DOHH2 (cell line): ENCODE results near the gene CLPSL2.

Experiments used
- H3F3A ChIP-seq: fragments of 200-600 bp; sonication (generic), shearing (Covaris generic); 2 replicates; pipeline ENCODE4 v1.6.0; 2016; ENCODE audit warnings: antibody characterized with exemption, mild to moderate bottlenecking; ENCODE audit not compliant: control insufficient read depth, insufficient read depth
- H3K27ac ChIP-seq: fragments of 200-600 bp; sonication (generic); 2 replicates; pipeline ENCODE4 v1.5.1; 2014; ENCODE audit warnings: low read depth, mild to moderate bottlenecking, low read length, moderate library complexity
- H3K27me3 ChIP-seq: fragments of 200-600 bp; sonication (generic); 2 replicates; pipeline ENCODE4 v1.6.1; 2014; ENCODE audit warnings: mild to moderate bottlenecking, low read length, mixed read lengths; ENCODE audit not compliant: control insufficient read depth
- H3K36me3 ChIP-seq: fragments of 200-600 bp; sonication (generic); 2 replicates; pipeline ENCODE4 v1.6.1; 2014; ENCODE audit warnings: mild to moderate bottlenecking, low read length, moderate library complexity, mixed read lengths; ENCODE audit not compliant: control insufficient read depth
- H3K4me1 ChIP-seq: fragments of 200-600 bp; sonication (generic); 2 replicates; pipeline ENCODE4 v1.6.1; 2014; ENCODE audit warnings: mild to moderate bottlenecking, low read length, mixed read lengths; ENCODE audit not compliant: control insufficient read depth
- H3K4me2 ChIP-seq: fragments of 200-600 bp; sonication (generic); 2 replicates; pipeline ENCODE4 v1.6.0; 2014; ENCODE audit warnings: mild to moderate bottlenecking, low read length, moderate library complexity
- H3K4me3 ChIP-seq: fragments of 200-600 bp; sonication (generic); 2 replicates; pipeline ENCODE4 v1.5.1; 2014; ENCODE audit warnings: mild to moderate bottlenecking, low read length, mixed read lengths
- H3K79me2 ChIP-seq: fragments of 200-600 bp; sonication (generic); 2 replicates; pipeline ENCODE4 v1.6.1; 2014; ENCODE audit warnings: mild to moderate bottlenecking, low read length, mixed read lengths; ENCODE audit not compliant: control insufficient read depth
- H3K9me2 ChIP-seq: fragments of 200-600 bp; sonication (generic); replicated peaks from 2 replicates; pipeline ENCODE4 v1.6.1; 2014; ENCODE audit warnings: mild to moderate bottlenecking, low read length, mixed read lengths; ENCODE audit not compliant: control insufficient read depth
- H3K9me3 ChIP-seq: fragments of 200-600 bp; sonication (generic); 2 replicates; pipeline ENCODE4 v1.6.1; 2014; ENCODE audit warnings: antibody characterized with exemption, low read length, mixed read lengths; ENCODE audit not compliant: control insufficient read depth, insufficient read depth
- H4K20me1 ChIP-seq: fragments of 200-600 bp; sonication (generic); 2 replicates; pipeline ENCODE4 v1.6.0; 2014; ENCODE audit warnings: low read depth, mild to moderate bottlenecking, antibody characterized with exemption, low read length, moderate library complexity; ENCODE audit not compliant: control insufficient read depth, insufficient read depth
- EZH2phosphoT487 ChIP-seq: fragments of 200-600 bp; sonication (generic); IDR thresholded peaks from 2 replicates; pipeline ENCODE4 v1.6.1; 2017; ENCODE audit warnings: borderline replicate concordance, mild to moderate bottlenecking, antibody characterized with exemption, low read length, moderate library complexity, mixed read lengths
- TF ChIP-seq, protein P1 (sequence below): fragments of 200-600 bp; sonication (generic); IDR thresholded peaks from one replicate; pipeline ENCODE4 v1.5.1; 2014; ENCODE audit warnings: antibody characterized with exemption, mild to moderate bottlenecking, low read depth, low read length; ENCODE audit not compliant: poor library complexity, severe bottlenecking

The CLPSL2 gene

DNA sequence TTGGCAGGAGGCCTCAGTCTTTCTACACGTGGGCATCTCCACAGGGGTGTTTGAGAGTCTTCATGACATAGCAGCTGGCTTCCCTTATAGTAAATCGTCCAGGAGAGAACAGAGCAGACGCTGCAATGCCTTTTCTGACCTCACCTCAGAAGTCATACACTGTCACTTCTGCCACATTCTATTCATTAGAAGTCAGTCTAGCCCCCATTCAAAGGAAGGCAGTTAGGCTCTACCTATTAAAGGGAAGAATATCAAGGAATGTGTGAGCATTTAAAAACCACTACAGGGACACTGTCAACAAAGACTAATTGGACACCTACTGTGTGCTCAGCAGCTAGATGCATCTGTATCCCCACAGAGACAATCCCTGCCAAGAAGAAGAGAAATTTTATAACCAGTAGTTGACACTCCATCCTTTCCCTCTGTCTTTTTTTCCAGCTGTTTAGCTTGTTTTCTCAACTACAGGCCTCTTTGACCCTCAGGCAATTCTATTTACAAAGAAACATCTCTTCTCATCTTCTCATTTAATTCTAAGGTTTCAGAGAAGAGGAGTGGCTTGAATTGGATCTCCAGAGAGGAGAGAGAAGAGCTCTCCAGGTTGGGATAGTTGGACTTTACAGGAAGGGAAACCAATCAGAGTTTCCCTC is 21.0 kb upstream of the CLPSL2 start:
- no peak overlapping the region for H3K4me3 ChIP-seq
- no peak for TF ChIP-seq EZH2phosphoT487
- TF ChIP-seq, protein P1, sequence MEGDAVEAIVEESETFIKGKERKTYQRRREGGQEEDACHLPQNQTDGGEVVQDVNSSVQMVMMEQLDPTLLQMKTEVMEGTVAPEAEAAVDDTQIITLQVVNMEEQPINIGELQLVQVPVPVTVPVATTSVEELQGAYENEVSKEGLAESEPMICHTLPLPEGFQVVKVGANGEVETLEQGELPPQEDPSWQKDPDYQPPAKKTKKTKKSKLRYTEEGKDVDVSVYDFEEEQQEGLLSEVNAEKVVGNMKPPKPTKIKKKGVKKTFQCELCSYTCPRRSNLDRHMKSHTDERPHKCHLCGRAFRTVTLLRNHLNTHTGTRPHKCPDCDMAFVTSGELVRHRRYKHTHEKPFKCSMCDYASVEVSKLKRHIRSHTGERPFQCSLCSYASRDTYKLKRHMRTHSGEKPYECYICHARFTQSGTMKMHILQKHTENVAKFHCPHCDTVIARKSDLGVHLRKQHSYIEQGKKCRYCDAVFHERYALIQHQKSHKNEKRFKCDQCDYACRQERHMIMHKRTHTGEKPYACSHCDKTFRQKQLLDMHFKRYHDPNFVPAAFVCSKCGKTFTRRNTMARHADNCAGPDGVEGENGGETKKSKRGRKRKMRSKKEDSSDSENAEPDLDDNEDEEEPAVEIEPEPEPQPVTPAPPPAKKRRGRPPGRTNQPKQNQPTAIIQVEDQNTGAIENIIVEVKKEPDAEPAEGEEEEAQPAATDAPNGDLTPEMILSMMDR: no peak
- H3K4me2 ChIP-seq: no peak overlapping the region
- no peaks in the 10 kb centered on the region for H4K20me1 ChIP-seq
- H3K27ac ChIP-seq: no peak overlapping the region
- H3K9me2 ChIP-seq: no peaks in the 10 kb centered on the region
- no peaks in the 10 kb centered on the region for H3K36me3 ChIP-seq
- peaks cover 22% of the 10 kb centered on the region for H3K4me1 ChIP-seq
- H3F3A ChIP-seq: no peaks in the 10 kb centered on the region
- H3K79me2 ChIP-seq: no peaks in the 10 kb centered on the region
- H3K27me3 ChIP-seq: no peaks in the 10 kb centered on the region
- H3K9me3 ChIP-seq: no peaks in the 10 kb centered on the region

DNA sequence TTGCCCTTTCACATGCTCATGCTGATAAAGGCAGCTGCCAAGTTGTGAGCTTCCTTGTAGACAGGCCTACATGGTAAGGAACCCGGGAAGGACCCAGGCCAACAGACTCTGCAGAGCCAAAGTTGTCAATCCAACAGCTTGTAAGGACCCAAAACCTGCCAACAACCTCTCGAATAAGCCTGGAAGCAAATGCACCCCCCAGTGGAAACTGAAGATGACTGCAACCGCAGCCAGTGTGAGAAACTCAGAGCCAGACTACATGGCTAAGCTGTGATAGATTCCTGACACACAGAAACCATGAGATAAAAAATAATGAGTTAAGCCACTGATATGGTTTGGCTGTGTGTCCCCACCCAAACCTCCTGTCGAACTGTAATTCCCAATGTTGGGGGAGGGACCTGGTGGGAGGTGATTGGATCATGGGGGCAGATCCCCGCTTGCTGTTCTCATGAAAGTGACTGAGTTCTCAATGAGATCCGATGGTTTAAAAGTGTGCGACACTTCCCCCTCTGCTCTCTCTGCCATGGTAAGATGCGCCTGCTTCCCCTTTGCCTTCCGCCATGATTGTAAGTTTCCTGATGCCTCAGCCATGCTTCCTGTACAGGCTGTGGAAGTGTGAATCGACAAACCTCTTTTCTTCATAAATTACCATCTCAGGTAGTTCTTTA is 18.8 kb upstream of the CLPSL2 start:
- no peak overlapping the region for H3K4me3 ChIP-seq
- H3K27ac ChIP-seq: no peak overlapping the region
- peak overlapping the region; percentile 12; the same call in 1 of the 2 replicates for H3K4me2 ChIP-seq
- H4K20me1 ChIP-seq: no peaks in the 10 kb centered on the region
- H3K9me2 ChIP-seq: no peaks in the 10 kb centered on the region
- H3K27me3 ChIP-seq: peaks cover 3% of the 10 kb centered on the region; the same call in 1 of the 2 replicates
- TF ChIP-seq, protein P1: peak; percentile 66
- TF ChIP-seq EZH2phosphoT487: no peak
- H3F3A ChIP-seq: no peaks in the 10 kb centered on the region
- no peaks in the 10 kb centered on the region for H3K9me3 ChIP-seq
- peaks cover 22% of the 10 kb centered on the region for H3K4me1 ChIP-seq
- no peaks in the 10 kb centered on the region for H3K79me2 ChIP-seq
- no peaks in the 10 kb centered on the region for H3K36me3 ChIP-seq

DNA sequence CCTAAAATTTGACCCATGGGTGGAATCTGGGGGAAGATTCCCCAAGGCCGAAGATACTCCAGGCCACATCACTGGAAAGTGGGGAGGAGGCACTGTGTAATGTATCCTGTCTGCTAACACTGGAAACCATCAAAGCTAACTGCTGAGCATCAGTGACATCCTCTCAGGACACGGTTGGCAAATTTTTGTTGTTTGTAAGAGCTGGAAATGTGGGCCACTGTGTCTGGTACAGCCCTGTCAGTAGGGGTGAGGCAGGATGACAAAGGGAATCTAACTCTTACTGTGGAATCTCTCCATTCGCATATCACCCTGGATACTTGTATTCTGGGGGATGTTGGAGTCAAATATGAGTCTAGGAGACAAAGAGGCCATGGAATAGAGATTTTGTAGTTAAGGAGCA is 17.0 kb upstream of the CLPSL2 start:
- no peaks in the 10 kb centered on the region for H3K79me2 ChIP-seq
- peak overlapping the region; percentile 12; the same call in 1 of the 2 replicates for H3K4me2 ChIP-seq
- H3K9me2 ChIP-seq: no peaks in the 10 kb centered on the region

More for the DNA sequence above, 17.0 kb upstream of the CLPSL2 start:
- Histone ChIP-seq H3K4me1 (peaks cover 27% of the 10 kb centered on the region), H3K9me3 (no peaks in the 10 kb centered on the region), H3K27me3 (peaks cover 20% of the 10 kb centered on the region), H3F3A (no peaks in the 10 kb centered on the region), H3K27ac (no peak overlapping the region), H3K4me3 (no peak overlapping the region), H4K20me1 (no peaks in the 10 kb centered on the region), H3K36me3 (no peaks in the 10 kb centered on the region)
- TF ChIP-seq, protein P1: no peak
- no peak for TF ChIP-seq EZH2phosphoT487
